SKM-1 treated with dmso at 0.1 percent for 144 hours (cell line): ENCODE results near the gene BCKDK.
"Not testable (repeated sequence)": the region's sequence is repeated elsewhere in the genome, so short reads cannot be mapped to it uniquely, and the experiment has no call there.

Experiments used
- DNase-seq: peaks from one replicate; lab custom pipeline; 2025; ENCODE audit not compliant: unreplicated experiment; lab: John Stamatoyannopoulos, UW

The BCKDK gene

GRCh38 chr16:31094424-31095120 is 13.6 kb upstream of the BCKDK start, which contains the start of gene VKORC1:
VKORC1 (minus strand) TSS chr16:31094797; CDS start chr16:31094729, 68 bp downstream.
- peak; percentile 97 for DNase-seq

GRCh38 chr16:31099860-31100638 is 8.1 kb upstream of the BCKDK start:
- no peak for DNase-seq

GRCh38 chr16:31100876-31101641 is 7.1 kb upstream of the BCKDK start:
- DNase-seq, result not testable (repeated sequence)

- peak; percentile 88 for DNase-seq
Measured at GRCh38 chr16:31105677-31106213, 2.4 kb upstream of the BCKDK start.

- no peak for DNase-seq
Measured at GRCh38 chr16:31106509-31107464, 1.4 kb upstream of the BCKDK start.

- DNase-seq, result no peak
Measured at GRCh38 chr16:31107465-31107867, 720 bp upstream of the BCKDK start.

GRCh38 chr16:31108794-31109558 is 790 bp downstream of the BCKDK start:
- DNase-seq, result no peak

GRCh38 chr16:31109622-31110021 is 1.4 kb downstream of the BCKDK start:
- no peak for DNase-seq

GRCh38 chr16:31110106-31111034 is 2.2 kb downstream of the BCKDK start:
- DNase-seq, result no peak

GRCh38 chr16:31111881-31112466 is 3.8 kb downstream of the BCKDK start:
- DNase-seq, result no peak

GRCh38 chr16:31112711-31113110 is 4.5 kb downstream of the BCKDK start:
- DNase-seq, result no peak

- peak; percentile 80 for DNase-seq
Measured at GRCh38 chr16:31113121-31114120, 5.2 kb downstream of the BCKDK start.

- DNase-seq, result no peak
Measured at GRCh38 chr16:31114468-31114867, 6.3 kb downstream of the BCKDK start.

GRCh38 chr16:31117384-31118222 is 9.4 kb downstream of the BCKDK start, which contains the start of gene KAT8:
KAT8 (plus strand) TSS chr16:31117664; CDS start chr16:31117682, 18 bp downstream.
- DNase-seq, result peak; percentile 96

- peak; percentile 8 for DNase-seq
Measured at GRCh38 chr16:31118223-31119155, 10.3 kb downstream of the BCKDK start.
